HG03457 (cell line): Measurements from ENCODE around the gene HINFP.
"Not testable (repeated sequence)": the region's sequence is repeated elsewhere in the genome, so short reads cannot be mapped to it uniquely, and the experiment has no call there.

Source experiments
- ATAC-seq: cut with Tn5 transposase; IDR thresholded peaks from one replicate; pipeline ENCODE4 v1.9.1; 2021; ENCODE audit warnings: moderate number of reproducible peaks; ENCODE audit not compliant: unreplicated experiment

The HINFP gene

DNA sequence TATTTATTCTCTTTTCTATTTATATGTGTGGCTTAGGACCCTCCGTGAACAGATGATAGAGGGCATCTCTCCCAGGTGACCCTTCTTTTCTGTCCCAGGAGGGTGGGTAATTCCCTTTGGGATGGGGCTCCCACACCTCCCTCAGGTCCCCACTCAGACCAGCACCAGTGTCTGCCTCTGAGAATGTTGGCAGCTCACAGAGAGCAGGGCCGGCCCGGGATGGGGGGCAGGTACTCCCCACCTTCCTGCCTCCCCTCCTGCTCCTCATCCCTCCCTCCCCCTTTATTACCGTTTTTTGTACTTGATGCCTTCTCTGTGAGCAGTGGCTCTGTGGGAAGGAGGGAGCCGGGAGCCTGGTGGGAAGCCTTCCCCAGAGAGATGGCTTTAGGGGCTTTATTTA is 4.8 kb upstream of the HINFP start:
- ATAC-seq: no peak

DNA sequence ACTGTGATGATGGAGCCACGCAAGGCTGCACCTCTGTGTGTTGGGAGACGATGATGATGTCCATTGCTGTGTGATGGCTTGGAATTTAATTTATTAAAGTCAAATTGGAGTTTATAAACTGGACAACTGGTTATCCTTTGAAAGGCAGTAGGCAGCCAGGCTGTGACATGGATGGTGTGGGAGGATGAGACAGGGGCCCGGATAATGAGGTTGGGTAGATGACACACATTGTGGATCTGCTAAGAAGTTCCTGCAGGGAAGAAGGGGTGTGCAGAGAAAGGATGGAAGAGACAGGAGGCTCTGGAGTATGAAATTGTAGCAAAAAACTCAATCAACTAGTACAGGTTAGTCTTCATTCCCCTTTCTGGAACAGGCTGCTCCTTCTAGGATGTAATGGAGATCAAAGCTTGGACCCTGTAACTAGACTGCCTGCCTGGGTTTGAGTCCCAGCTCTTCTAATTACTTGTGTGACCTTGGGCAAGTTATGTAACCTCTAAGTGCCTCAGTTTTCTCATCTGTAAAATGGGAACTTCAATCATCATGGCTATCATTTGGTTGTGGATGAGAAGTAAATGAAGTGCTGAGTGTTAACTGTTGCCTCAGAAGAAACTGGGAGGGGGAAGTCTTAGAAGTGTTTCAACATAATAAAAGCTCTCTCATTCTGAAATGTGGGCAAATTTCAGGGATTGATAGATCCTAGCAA is 4.2 kb upstream of the HINFP start:
- no peak for ATAC-seq

DNA sequence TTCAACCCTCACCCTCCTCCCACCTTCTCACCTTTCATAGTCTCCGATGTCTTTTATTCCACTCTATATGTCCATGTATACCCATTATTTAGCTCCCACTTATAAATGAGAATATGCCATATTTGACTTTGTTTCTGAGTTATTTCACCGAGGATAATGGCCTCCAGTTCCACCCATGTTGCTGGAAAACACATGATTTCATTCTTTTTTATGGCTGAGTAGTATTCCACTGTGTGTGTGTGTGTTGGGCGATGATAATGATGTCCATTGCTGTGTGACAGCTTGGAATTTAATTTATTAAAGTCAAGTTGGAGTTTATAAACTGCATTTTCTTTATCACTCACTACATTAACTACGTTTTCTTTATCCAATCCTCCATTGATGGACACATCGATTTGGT is 3.2 kb upstream of the HINFP start:
- no peak for ATAC-seq

DNA sequence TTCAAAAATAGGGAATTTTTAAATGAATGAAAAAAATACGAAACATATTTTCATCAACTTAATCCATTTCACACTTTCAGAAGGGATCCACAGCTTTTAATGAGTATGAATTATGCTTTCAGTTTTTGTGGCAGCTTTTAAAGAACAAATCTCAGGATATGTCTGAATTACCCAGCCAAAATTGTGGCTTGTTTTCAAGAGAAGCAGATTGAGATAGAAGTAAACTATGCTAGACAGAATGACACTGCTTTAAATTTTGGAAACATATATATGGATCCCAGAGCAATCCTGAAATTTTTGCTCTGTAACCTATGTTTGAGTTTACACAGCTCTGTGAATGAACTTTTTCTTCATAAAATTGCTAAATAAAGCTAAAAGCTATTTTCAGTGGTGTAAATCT is 2.4 kb upstream of the HINFP start:
- ATAC-seq: no peak

DNA sequence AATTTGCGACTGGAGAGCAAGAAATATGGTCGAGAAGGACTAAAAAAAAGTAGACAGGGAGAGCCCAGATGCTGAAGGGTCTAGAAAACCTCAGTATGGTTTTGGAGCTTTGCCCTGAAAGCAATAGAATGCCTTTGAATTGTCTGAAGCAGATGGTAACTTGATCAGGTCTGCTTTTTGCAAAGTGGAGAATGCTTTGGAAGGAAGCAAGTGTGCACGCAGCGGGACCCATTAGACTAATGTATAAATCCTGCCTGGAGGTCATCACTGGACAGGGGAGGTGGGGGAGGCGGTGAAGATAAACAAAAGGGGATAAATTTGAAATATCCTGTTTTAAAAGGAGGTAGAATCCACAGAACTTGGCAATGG is 757 bp upstream of the HINFP start:
- no peak for ATAC-seq

DNA sequence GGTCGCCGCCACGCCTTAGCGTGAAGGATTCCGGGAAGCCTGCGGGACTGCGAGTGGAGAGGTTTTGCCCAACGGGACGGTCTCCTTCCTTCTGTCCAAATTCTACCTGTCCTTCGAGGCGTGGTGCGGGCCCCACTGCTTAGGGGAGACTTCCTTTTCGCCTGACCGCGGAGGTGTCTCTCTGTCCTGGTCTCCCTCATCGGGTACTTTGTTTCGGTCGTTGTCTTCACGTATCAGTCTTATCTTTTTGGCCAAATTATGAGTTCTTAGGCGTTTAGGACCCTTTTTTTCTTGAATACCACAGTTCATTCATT is 388 bp downstream of the HINFP start:
- ATAC-seq: peak; percentile 4

DNA sequence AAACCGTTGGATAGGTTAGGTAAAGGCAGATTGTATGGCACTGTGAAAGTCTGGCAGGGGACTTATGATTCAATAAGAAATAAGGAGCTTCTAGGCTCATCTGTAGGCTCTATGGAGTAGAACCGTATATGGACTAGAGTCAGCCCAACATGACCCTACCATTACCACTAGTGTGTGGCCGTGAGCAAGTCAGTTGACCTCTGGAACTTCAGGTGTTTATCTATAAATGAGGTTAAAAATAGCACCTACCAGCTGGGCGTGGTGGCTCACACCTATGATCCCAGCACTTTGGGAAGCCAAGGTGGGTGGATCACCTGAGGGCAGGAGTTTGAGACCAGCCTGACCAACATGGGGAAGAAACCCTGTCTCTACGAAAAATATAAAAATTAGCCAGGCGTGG is 4.4 kb downstream of the HINFP start:
- ATAC-seq: no peak

DNA sequence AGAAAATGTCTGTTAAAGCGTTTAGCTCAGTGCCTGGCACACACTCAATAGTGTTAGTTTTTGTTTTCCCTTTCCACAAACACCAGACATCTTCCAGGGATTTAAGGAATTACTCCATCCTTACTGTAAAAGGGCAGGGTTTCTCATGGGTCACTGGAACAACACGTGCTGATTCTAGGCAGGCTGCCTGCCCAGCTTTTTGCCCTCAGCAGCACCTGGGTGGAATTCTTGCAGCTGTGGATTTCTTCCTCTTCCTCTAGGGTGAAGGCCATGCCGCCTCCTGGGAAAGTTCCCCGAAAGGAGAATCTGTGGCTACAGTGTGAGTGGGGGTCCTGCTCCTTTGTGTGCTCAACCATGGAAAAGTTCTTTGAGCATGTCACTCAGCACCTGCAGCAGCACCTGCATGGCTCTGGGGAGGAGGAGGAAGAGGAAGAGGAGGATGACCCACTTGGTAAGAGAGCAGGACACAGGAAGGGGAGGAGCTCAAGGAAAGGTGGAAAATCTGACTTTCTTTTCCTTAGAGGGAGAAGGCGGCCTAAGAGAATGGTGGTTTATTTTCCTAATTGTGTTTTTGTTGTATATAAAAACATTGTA is 5.4 kb downstream of the HINFP start:
- no peak for ATAC-seq

DNA sequence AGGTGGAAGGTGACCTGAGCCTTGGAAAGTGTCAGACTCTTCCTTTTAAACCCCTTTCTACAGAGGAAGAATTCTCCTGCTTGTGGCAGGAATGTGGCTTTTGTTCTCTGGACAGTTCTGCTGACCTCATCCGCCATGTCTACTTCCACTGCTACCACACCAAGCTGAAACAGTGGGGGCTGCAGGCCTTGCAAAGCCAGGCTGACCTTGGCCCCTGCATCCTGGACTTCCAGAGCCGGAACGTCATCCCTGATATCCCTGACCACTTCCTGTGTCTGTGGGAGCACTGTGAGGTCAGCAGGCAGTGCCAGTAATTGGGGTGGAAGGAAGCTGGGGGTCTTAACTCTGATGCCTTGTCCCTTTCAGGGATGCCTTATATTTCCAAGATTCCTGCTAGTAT is 9.3 kb downstream of the HINFP start:
- ATAC-seq: no peak

DNA sequence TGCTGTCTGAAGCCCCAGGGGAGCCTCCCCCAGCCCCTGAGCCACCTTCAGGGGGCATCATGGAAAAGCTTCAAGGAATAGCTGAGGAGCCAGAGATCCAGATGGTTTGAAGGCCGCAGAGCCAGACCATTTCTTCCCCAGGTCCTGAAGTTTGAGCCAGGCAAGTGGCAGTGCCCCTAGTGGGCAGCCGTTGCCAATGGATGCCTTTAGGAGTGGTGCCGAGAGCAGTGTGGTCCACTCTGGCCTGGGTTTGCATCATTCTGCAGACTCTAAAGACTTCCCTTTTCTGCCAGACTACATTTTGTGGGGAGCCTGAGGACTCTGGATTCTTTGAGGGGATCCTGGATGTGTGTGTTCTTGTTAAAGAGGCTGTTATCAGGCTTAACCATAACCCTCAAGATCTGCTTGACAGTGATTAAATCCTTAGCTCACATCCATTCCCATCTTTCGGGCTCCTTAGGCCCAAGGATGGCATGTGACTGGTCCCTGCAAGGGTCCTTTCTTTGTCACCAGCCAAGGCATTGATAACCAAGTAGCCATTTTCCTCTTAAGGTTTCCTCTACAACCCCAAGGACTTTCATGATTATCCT is 13.1 kb downstream of the HINFP start:
- no peak for ATAC-seq

DNA sequence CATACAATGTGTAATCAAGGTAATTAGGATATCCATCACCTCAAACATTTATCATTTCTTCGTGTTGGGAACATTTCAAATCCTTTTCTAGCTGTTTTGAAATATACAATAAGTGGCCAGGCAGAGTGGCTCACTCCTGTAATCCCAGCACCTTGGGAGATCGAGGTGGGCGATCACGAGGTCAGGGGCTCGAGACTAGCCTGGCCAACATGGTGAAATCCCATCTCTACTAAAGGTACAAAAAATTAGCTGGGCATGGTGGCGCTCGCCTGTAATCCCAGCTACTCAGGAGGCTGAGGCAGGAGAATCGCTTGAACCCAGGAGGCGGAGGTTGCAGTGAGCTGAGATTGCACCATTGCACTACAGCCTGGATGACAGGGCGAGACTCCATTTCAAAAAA is 17.9 kb downstream of the HINFP start:
- not testable (repeated sequence) for ATAC-seq

DNA sequence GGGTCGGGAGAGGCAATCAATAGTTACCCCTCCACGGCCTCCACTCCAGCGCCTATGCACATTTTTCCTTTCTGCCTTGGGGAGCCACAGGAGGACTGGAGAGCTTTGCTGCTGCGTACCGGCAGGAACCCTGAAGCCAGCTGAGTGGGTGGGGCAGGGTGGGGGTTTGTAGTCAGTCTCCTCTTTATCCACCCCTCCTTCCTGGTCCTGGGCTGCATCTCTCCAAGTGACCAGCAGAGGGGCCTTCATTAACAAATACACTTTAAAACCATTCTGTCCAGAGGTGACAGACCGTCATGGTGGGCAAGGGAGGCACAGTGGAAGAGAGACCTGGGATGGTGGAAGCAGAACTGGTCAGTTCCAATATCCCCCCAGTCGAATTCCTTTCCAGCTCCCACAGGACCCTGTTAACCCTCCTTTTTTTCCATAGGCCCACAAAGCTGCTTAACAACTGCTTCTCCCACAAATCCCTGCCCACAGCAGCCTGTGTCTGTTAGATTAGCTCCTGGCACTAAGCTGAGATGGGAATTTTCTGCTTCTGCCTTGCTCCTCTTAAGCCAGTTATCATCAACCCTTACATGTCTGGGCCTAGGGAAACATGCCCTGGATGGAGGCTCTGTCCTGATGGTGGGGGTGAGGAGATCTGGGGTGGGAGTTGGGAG is 23.6 kb downstream of the HINFP start:
- ATAC-seq: no peak

DNA sequence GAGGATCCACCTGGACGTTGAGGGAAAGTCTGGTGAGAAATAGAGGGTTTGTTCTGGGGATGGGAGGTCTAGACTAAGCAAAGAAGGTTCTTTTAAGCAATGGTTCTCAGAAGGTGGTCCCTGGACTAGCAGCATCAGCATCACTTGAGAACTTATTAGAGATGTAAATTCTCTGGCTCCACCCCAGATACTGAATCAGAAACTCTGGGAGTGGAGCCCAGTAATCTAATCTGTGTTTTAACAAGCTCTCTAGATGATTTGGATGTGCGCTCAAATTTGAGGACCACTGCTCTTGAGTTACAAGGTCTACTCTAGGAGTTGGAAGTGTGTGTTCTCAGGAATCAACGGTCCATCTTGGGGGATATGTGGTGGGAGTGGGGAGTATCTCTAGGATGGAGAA is 24.2 kb downstream of the HINFP start:
- ATAC-seq: no peak

DNA sequence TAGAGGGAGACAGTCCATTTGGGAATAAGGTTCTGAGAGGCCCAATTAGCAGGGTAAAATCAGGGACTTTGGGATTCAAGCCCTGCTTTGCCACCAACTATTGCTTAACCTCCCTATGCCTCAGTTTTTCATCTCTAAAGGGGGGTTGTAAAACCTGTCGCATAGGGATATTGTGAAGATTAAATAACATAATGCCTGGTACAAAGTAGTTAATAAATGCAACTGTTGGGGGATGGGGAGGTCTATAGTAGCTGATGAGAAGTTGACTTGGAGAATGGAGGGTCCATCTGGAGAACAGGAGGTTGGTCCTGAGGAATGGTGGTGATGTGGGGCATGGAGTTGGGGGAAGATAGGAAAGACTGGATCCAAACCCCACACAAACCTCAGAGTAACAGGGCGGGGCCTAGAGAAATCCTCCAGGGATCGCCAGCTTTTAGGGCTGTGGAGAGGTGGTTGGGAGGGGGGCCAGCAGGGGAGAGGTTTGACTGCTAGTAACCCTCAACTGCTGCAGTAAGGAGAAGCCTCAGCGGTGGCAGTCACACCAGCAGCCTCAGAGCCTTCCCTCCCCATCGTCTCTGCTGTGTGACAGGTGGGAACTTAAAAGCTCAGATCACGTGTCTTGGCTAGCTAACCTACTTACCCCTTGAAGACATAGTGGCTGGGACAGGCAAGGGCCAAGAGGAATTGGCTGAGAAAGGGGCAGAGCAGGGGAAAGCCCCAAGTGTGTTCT is 26.4 kb downstream of the HINFP start:
- no peak for ATAC-seq

DNA sequence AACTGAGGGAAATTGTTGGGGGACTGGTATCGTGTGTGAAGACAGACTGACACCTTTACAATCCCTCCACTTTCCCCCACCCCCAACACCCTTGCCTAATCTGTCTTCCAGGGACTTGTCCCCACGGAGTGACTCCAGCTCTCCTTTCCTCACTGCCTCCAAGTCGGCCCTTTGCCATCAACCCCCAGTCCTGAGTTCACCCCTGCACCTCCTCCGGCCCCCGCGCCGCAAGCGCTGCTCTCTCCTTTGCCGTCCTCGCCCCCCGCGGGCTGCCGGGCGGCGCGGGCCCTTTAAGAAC is 27.3 kb downstream of the HINFP start:
- ATAC-seq: no peak

DNA sequence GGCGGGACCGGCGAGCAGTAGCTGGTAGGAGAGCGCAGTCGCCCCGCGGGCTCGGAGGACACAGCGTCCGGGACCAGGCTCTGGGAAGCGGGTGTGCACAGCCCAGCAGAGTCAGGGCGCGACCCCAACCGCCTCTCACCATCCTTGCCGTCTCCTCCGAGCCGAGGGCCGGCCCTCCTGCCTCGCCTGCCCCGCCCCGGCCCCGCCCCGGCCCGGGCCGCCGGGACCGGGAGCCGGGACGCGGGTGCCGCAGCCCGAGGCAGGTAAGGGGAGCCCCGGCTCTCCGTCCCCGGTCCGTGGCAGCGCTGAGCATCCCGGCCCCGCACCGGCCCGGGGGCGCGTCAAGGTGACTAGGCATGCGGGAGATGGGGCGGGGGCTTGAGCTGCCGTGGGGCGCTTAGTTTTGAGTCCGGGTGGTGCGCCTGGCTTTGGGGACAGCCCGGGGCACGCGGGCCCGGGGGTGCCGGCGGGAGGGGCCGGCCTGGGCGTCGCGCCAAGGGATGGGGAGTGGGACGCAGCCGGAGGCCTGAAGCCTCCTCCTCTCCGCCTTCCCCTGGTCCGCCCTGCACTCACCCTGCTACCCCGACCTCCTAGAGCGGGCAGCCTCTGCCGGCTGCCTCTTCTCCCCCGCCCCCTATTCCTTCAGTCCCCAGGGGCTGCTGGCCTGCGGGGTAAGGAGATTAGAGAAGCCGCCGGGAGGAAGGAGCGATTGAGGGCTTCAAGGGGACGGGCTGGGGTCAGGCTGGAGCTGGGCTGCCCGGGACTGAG is 27.8 kb downstream of the HINFP start, which contains the start of gene ABCG4:
Gene ABCG4 (plus strand): TSS at position 35 of the 768 bp plus-strand sequence. CDS start 914 bp downstream, outside the sequence.
- ATAC-seq: no peak

DNA sequence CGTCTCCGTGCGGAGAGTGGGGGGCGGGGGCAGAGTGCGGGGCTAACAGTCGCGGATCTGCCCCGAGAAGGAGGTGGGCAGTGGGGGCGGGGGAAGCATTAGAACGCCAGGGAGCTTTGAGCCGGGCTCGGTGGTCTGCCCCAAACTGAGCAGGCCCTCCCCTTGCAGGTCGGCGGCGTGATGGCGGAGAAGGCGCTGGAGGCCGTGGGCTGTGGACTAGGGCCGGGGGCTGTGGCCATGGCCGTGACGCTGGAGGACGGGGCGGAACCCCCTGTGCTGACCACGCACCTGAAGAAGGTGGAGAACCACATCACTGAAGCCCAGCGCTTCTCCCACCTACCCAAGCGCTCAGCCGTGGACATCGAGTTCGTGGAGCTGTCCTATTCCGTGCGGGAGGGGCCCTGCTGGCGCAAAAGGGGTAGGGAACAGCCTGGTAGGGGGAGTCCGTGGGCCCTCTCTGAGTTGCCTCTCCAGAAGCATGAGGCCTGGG is 28.5 kb downstream of the HINFP start:
- ATAC-seq: no peak

DNA sequence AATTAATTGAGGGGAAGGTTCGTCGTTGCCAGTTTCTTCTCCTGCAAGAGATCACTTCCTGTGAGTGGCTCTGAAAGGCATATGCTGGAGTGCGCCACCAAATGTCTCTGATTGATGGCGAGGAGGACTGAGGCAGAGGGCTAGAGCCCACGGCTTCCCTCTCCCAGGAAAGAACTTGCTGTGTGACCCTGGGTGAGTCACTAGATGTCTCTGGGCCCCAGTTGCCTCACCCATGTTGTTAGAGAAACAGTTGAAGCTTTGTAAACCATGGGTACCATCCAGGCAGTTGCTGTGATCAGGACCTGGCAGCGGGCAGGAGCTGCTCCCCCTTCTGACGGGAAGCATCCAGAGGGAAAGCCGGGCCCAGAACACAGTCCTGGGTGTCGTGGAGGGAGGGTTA is 30.7 kb downstream of the HINFP start:
- no peak for ATAC-seq

DNA sequence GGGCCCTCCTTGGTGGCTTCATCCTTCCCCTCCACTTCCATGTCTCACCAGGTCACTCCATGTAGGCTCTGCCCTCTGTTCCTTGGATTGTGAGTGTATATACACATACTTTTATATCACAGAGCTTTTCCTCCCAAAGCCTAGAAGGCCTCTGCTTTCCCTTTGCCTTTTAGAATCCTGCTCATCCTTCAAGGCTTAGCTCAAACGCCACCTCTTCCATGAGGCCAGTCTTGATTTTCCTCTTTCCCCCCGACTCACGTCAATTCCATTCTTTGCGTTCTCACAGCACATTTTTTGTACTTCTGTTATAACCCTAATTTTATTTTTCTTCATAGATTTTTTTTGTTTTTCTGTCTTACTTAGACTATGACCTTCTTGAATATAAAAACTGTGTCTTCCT is 31.2 kb downstream of the HINFP start:
- no peak for ATAC-seq

DNA sequence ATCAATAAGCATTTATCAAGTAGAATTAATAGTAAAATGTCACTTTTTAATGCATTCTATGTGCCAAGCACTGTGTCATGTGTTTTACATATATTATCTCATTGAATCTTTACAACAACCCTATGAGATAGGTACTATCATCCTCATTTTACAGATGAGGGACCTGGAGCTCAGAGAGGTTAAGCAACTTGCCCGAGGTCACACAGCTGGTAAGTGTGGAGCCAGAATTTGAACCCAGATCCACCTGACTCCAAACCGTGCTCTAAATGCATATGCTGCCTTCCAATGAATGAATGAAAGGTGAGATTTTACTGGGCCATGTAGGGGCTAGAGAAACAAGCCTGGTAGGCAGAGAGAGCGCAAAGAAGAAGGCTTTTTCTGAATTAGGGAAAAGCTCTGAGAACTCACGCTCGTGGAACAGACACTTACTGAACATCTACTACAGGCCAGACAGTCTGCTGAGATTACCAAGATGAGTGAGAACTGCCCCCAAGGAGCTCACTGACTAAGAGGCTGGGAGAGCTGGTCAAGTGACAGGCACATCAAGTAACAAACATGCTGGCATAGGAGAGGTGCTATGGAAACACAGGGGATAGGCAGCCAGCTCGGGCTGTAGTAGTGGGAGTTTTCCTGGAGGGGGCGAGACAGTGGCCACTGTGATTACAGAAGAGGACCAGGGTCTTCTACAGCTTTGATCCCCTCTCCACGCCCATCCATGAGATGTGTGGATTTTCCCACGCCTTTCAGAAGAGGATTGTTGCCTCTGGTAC is 31.9 kb downstream of the HINFP start:
- ATAC-seq: no peak
